Stimulated activated CD4-positive, alpha-beta T cell treated with anti-CD3 and anti-CD28 coated beads, Interleukin-1b, Interleukin-23, amount 100 ng/mL, for 1 hour (primary cell): ENCODE measurements around the gene CD86.
"Not testable (repeated sequence)": the region's sequence is repeated elsewhere in the genome, so short reads cannot be mapped to it uniquely, and the experiment has no call there.

Experiments used
- DNase-seq, 2 donors: peaks; one replicate each; pipeline ENCODE4 v3.0.0-alpha.2; 2020; ENCODE audit warnings: low read depth in 2 of 2

The CD86 gene

DNA sequence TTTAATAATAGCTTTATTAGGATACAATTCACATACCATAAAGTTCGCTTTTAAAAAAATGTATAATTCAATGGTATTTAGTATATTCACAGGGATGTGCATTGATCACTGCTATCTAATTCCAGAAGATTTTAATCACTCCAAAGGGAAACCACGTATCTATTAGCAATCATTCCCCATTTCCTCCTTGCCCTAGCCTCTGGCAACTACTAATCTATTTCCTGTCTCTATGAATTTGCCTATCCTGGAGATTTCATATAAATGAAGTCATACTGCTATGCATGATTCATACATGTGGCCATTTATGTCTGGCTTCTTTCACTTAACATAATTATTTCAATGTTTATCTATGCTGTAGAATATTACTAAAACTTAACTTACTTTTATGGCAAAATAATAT is 96.3 kb downstream of the CD86 start:
- no peak for DNase-seq

DNA sequence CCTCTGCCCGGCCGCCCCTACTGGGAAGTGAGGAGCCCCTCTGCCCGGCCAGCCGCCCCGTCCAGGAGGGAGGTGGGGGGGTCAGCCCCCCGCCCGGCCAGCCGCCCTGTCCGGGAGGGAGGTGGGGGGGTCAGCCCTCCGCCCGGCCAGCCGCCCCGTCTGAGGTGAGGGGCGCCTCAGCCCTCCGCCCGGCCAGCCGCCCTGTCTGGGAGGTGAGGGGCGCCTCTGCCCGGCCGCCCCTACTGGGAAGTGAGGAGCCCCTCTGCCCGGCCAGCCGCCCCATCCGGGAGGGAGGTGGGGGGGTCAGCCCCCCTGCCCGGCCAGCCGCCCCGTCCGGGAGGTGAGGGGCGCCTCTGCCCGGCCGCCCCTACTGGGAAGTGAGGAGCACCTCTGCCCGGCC is 109.8 kb downstream of the CD86 start:
- not testable (repeated sequence) for DNase-seq

DNA sequence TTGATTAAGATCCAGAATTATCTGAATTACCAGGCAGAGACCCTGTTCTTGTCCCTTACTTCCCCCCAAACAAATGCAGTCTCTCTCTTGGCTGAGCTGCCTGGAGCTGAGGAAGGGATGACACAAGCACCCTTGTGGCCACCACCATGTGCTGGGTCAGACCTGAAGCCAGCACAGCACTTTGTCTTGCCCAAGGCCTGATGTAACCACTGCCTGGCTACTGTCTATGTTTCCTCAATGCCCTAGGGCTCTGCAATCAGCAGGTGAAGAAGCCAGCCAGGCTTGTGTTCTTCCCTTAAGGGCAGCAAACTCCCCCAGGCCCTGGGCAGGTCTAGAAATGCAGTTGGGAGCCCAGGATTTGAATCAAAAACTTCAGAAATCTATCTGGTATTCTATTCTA is 112.5 kb downstream of the CD86 start:
- DNase-seq = no peak

DNA sequence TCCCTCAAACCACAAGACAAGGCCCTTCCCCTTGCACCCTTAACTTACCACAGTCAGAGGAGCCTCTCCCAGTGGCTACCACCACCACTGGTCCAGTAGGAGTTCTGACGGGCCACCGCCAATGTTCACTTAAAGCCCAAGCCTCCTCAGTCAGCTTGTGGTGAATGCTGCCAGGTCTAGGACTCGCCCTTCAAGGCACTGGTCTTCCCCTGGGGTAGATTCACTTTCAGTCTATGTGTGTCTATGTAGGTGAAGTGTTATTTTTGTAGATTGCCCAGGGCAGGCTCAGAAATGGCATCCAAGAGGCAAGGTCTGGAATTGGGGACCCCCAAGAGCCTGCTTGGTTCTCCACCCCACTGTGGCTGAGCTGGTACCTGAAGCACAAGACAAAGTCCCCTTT is 112.9 kb downstream of the CD86 start:
- no peak for DNase-seq

DNA sequence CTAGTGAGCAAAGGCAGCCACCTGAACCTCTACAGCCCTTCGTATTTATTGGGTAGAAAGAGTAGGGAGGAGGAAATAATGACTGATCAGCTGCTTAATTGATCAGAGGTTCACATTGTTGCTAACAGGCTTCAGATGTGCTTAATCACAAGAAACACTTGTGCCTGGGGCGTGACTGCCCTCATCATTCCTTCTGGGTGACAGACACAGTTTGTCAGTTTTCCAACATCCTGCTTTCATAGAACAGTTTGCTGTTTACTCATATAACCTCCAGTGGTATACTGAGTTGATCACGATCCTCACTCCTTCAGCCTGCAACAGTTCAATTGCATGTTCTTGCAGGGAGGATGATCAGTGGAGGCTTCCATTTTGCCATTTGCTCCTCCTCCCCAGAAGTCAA is 114.7 kb downstream of the CD86 start:
- no peak for DNase-seq
